Kidney epithelial cell (primary cell): ENCODE results near the gene PTPRJ. TPM values are rescaled to one million over a fixed set of nuclear protein-coding genes. Genes with fewer than 3 reads are reported as not detected.

Experiments
- DNase-seq: peaks from one replicate; pipeline ENCODE4 v3.0.0-alpha.2; 2010; ENCODE audit warnings: low read depth
- H3K27me3 ChIP-seq: 2 replicates; pipeline ENCODE4 v1.6.0; 2011; ENCODE audit warnings: low read length; ENCODE audit not compliant: control insufficient read depth, insufficient read depth
- H3K36me3 ChIP-seq: 2 replicates; pipeline ENCODE4 v1.5.1; 2011; ENCODE audit warnings: low read length; ENCODE audit not compliant: control insufficient read depth, insufficient read depth
- H3K4me3 ChIP-seq: 2 replicates; pipeline ENCODE4 v1.5.1; 2011; ENCODE audit warnings: low read depth, mild to moderate bottlenecking, control low read depth, low read length
- CTCF ChIP-seq: IDR thresholded peaks from 2 replicates; pipeline ENCODE4 v1.5.1; 2011; ENCODE audit warnings: mild to moderate bottlenecking, moderate library complexity, low read length, control low read depth, inconsistent platforms; ENCODE audit not compliant: insufficient read depth, poor library complexity, severe bottlenecking
- total RNA-seq: library from RNA; depleted of rRNA; stranded (reverse); fragments of >200 nt; gene quantifications from 2 replicates; pipeline ENCODE4 v1.2.3, GENCODE V29; 2015

The PTPRJ gene
- total RNA-seq, 1 donor from 2014 or later: 42.3 TPM

GRCh38 chr11:48098024-48098423, 117.7 kb downstream of the PTPRJ start:
- TF ChIP-seq CTCF: no peak
- no peaks in the 10 kb centered on the region for H3K36me3 ChIP-seq
- no peaks in the 10 kb centered on the region for H3K27me3 ChIP-seq
- DNase-seq: no peak
- no peak overlapping the region for H3K4me3 ChIP-seq

GRCh38 chr11:48099916-48100446, 119.6 kb downstream of the PTPRJ start:
- Histone ChIP-seq H3K36me3 (no peaks in the 10 kb centered on the region), H3K27me3 (no peaks in the 10 kb centered on the region), H3K4me3 (no peak overlapping the region)
- DNase-seq: no peak
- TF ChIP-seq CTCF: no peak

DNA sequence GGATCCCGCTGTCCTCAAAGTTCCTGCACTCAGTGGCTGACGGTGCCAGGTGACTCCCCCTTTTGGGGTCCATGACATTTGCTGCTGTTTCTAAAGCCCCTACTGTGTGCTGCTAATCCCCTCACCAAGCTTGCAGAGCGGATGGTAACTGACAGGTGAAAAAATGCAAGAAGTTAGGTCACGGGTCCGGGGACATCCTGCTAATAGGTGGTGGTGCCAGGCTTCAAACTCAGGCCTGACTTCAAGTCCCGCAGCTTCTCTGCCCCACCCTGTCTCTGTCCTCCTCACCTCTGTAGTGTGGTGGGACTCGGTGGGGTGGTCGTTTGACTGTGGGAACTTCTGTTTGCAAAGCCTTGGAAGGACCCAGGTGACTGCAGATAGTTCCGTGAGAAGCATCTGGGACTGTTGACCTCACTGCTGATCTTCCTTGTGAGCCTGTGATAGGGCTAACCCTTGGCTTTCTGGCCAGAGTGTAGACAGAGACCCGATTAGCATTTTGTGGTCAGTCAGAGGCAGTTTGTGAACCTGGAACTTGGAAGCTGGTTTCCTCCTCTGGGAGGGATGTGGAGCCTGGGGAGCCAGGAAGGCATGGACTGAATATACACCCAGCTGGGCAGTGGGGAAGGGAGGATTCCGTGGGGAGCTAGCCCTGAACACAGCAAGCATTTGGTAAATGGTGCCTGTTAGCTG, 120.8 kb downstream of the PTPRJ start:
- DNase-seq: no peak
- no peak for TF ChIP-seq CTCF
- no peaks in the 10 kb centered on the region for H3K36me3 ChIP-seq
- no peak overlapping the region for H3K4me3 ChIP-seq
- H3K27me3 ChIP-seq: no peaks in the 10 kb centered on the region

GRCh38 chr11:48101958-48102357, 121.6 kb downstream of the PTPRJ start:
- H3K4me3 ChIP-seq: no peak overlapping the region
- no peaks in the 10 kb centered on the region for H3K36me3 ChIP-seq
- no peak for DNase-seq
- H3K27me3 ChIP-seq: no peaks in the 10 kb centered on the region
- no peak for TF ChIP-seq CTCF

DNA sequence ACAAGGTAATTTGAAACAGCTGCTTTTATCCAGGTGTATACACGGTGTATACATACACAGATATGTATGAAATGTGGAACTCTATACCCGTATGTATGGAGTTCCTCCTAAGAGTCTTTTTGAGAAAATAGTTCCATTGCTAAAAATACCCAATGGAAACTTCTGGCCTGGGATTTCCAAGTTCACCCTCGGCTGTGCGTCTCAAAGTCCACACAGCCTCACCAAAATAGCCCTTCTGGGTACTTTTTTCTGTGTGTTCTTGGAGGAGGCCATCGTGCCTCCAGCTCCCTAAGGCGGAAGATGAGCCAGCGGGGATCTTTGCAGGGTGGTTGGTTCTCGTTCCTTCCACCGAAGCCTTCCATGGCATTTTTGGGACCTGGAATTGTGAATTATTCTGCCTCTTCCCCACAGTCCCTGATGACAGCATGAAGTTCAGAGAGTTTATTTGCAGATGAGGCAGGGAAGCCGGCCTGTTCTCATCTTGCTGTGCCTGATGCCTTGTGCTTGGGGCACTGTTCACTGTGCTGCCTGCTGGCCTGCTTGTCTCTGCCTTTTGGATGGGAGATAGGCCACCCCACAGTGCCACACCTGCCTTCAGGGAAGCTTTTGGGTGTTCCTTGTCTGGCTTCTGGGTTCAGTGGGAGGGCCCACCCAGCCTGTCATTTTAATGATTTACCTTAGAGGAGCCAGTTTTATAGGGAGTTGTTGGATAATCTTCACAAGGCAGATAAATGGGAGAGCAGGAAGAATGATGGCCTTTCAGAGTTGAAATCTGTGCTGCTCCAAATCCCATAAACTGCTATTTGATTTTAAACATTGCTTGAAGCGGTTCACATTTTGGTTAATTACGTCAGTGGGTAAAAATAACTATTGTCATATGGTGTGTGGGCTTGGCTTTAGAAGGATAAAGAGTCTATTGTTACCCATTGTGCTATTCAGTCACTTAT, 123.5 kb downstream of the PTPRJ start:
- Histone ChIP-seq H3K4me3 (no peak overlapping the region), H3K27me3 (no peaks in the 10 kb centered on the region), H3K36me3 (no peaks in the 10 kb centered on the region)
- DNase-seq: peak; percentile 79
- no peak for TF ChIP-seq CTCF
